K562 (cell line): ENCODE results near the gene IL1B. TPM values are rescaled to one million over a fixed set of nuclear protein-coding genes. Genes with fewer than 3 reads are reported as not detected.

ENCODE experiments used
- EGR1 ChIP-seq: fragments of 450-650 bp; conservative IDR thresholded peaks from 2 replicates; pipeline ENCODE4 v1.6.1; 2017; ENCODE audit warnings: mild to moderate bottlenecking
- EP300 ChIP-seq: IDR thresholded peaks from 2 replicates; pipeline ENCODE4 v1.6.1; 2012; ENCODE audit warnings: low read length, improper control_type of control experiment
- FOXP1 ChIP-seq: sonication (generic); formaldehyde crosslinking; IDR thresholded peaks from 2 replicates; pipeline ENCODE4 v1.8.0; 2022; ENCODE audit warnings: mild to moderate bottlenecking, missing genetic modification reagents
- GATAD2A ChIP-seq: fragments of 450-650 bp; IDR thresholded peaks from 2 replicates; pipeline ENCODE4 v1.6.1; 2017
- MBD1 ChIP-seq: fragments of 250-450 bp; sonication (Bioruptor Pico); IDR thresholded peaks from 2 replicates; pipeline ENCODE4 v1.8.0; 2022; ENCODE audit warnings: inconsistent platforms
- MTA2 ChIP-seq: fragments of 450-650 bp; IDR thresholded peaks from 2 replicates; pipeline ENCODE4 v1.6.1; 2016; ENCODE audit warnings: low read depth
- NCOA1 ChIP-seq: fragments of 450-650 bp; IDR thresholded peaks from 2 replicates; pipeline ENCODE4 v1.6.1; 2016; ENCODE audit warnings: low read depth
- RUNX1 ChIP-seq: sonication (generic); IDR thresholded peaks from 2 replicates; pipeline ENCODE4 v1.6.1; 2016; ENCODE audit warnings: antibody characterized with exemption, low read depth
- SP1 ChIP-seq: sonication (generic); formaldehyde crosslinking; IDR thresholded peaks from 2 replicates; pipeline ENCODE4 v1.8.1; 2022; ENCODE audit warnings: mild to moderate bottlenecking, missing genetic modification reagents
- SUPT5H ChIP-seq: fragments of 450-650 bp; IDR thresholded peaks from 2 replicates; pipeline ENCODE4 v1.6.1; 2016
- ZBTB8A ChIP-seq: fragments of 450-650 bp; IDR thresholded peaks from 2 replicates; pipeline ENCODE4 v1.6.1; 2018; ENCODE audit warnings: mild to moderate bottlenecking, moderate library complexity; ENCODE audit not compliant: partially characterized antibody
- ZNF197 ChIP-seq: fragments of 200-800 bp; sonication (Bioruptor generic); IDR thresholded peaks from 2 replicates; pipeline ENCODE4 v1.6.1; 2016; ENCODE audit warnings: low read depth, missing genetic modification characterization, missing compliant biosample characterization
- polyA plus RNA-seq, 8 experiments: library from polyadenylated mRNA; depleted of rRNA in 4 of 8; stranded (reverse) in 5 of 8; unstranded in 3 of 8; fragments of >200 nt; fragmentation: Nextera tagmentation in 2 of 8; fragmentation: Illumina TruSeq in 1 of 8; extraction: Ambion mirVana in 2 of 8; extraction: Trizol in 1 of 8; gene quantifications; 2 replicates each; pipeline versions ENCODE4 v1.2.1 to v1.2.3, GENCODE V29; 2011 to 2014; ENCODE audit warnings: inconsistent platforms in 1 of 8, missing spikeins in 1 of 8
- total RNA-seq, 7 experiments: library from RNA; depleted of rRNA in 6 of 7; stranded (reverse); fragments of >200 nt in 6 of 7; fragmentation: Illumina TruSeq in 2 of 7; extraction: Trizol in 2 of 7; gene quantifications; 2 replicates each; pipeline versions ENCODE4 v1.2.1 to v1.2.3, GENCODE V29; 2011 to 2021; ENCODE audit warnings: low replicate concordance in 1 of 7
- TF ChIP-seq, protein P1 (sequence below): fragments of 450-650 bp; IDR thresholded peaks from 2 replicates; pipeline ENCODE4 v1.6.1; 2017; ENCODE audit warnings: antibody characterized with exemption, mild to moderate bottlenecking
- TF ChIP-seq, protein P2 (sequence below): sonication (generic); formaldehyde crosslinking; IDR thresholded peaks from 2 replicates; pipeline ENCODE4 v1.9.0; 2022; ENCODE audit warnings: mild to moderate bottlenecking, missing genetic modification reagents
- TF ChIP-seq, protein P3 (sequence below), 2 experiments: fragments of 200-800 bp in 1 of 2; sonication (Bioruptor generic) in 1 of 2; sonication (generic) in 1 of 2; formaldehyde crosslinking in 1 of 2; IDR thresholded peaks in 1 of 2; conservative IDR thresholded peaks in 1 of 2; 2 replicates each; pipeline versions ENCODE4 v1.5.0 to v1.6.1; 2016 to 2020; ENCODE audit warnings: missing compliant biosample characterization in 1 of 2, missing genetic modification characterization in 1 of 2, missing genetic modification reagents in 1 of 2

Gene IL1B
- total and polyA plus RNA-seq, 9 of the 15 experiments (the other 6 are each of a cell fraction or from before 2014, with no cell fraction given), result 0.29 TPM; not detected in 8

DNA sequence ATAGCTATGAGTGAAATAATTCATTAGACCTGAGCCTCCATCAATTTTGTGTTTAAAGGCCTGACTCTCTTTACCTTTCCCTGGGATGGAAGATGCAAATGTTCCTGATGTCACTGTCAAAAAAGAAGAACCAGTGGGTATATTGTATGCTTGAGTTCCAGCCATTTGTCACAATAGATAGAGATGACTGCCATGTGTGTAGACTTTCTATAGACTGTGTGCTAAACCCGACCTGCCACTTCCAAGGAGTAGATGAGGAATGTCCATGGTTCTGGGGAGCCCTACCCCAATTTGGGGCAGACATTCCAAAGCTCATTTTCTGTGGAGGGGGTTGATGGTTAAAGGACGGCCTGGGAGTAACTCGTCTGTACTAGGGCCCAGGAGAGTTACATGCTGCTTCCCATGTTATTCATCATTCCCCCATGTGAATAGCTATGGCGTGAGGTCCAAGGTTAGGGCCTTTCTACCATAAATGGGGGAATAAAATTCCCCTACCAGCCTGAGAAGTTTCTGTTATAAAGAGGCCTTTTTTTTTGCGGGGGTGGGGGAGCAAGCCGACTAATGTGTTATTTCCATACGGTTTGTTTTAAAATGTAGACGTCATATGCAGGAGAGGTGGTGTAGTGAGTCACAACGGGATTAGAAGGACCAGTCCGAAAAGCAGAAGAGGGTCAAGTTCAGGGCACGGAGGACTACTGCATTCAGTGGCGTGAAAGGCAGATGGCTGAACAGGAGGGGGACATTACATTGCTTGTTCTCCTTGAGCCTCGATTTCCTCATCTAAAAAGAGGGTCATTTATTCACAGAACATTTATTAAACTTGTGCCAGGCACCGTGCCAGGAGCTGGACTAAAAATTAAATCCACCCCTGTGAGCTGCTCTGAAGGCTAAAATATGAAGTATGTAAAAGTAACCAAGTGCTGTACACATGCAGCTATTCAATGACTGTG is 24.0 kb downstream of the IL1B start (continued):
- TF ChIP-seq FOXP1 (CRISPR knock-in tag) (no peak), MBD1 (CRISPR knock-in tag) (no peak), ZNF197 (CRISPR knock-in tag) (no peak), SUPT5H (no peak), GATAD2A (no peak), MTA2 (no peak), EP300 (0 out of 2 replicates have a peak, but pooled peaks have one; percentile 21), RUNX1 (no peak), SP1 (no peak), EGR1 (peak; percentile 91), ZBTB8A (no peak), NCOA1 (no peak)
- TF ChIP-seq, protein P1, sequence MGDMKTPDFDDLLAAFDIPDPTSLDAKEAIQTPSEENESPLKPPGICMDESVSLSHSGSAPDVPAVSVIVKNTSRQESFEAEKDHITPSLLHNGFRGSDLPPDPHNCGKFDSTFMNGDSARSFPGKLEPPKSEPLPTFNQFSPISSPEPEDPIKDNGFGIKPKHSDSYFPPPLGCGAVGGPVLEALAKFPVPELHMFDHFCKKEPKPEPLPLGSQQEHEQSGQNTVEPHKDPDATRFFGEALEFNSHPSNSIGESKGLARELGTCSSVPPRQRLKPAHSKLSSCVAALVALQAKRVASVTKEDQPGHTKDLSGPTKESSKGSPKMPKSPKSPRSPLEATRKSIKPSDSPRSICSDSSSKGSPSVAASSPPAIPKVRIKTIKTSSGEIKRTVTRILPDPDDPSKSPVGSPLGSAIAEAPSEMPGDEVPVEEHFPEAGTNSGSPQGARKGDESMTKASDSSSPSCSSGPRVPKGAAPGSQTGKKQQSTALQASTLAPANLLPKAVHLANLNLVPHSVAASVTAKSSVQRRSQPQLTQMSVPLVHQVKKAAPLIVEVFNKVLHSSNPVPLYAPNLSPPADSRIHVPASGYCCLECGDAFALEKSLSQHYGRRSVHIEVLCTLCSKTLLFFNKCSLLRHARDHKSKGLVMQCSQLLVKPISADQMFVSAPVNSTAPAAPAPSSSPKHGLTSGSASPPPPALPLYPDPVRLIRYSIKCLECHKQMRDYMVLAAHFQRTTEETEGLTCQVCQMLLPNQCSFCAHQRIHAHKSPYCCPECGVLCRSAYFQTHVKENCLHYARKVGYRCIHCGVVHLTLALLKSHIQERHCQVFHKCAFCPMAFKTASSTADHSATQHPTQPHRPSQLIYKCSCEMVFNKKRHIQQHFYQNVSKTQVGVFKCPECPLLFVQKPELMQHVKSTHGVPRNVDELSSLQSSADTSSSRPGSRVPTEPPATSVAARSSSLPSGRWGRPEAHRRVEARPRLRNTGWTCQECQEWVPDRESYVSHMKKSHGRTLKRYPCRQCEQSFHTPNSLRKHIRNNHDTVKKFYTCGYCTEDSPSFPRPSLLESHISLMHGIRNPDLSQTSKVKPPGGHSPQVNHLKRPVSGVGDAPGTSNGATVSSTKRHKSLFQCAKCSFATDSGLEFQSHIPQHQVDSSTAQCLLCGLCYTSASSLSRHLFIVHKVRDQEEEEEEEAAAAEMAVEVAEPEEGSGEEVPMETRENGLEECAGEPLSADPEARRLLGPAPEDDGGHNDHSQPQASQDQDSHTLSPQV, result peak; percentile 24; the same call in 1 of the 2 replicates
- TF ChIP-seq, protein P2, sequence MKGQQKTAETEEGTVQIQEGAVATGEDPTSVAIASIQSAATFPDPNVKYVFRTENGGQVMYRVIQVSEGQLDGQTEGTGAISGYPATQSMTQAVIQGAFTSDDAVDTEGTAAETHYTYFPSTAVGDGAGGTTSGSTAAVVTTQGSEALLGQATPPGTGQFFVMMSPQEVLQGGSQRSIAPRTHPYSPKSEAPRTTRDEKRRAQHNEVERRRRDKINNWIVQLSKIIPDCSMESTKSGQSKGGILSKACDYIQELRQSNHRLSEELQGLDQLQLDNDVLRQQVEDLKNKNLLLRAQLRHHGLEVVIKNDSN (CRISPR knock-in tag), result no peak
- TF ChIP-seq, protein P3, sequence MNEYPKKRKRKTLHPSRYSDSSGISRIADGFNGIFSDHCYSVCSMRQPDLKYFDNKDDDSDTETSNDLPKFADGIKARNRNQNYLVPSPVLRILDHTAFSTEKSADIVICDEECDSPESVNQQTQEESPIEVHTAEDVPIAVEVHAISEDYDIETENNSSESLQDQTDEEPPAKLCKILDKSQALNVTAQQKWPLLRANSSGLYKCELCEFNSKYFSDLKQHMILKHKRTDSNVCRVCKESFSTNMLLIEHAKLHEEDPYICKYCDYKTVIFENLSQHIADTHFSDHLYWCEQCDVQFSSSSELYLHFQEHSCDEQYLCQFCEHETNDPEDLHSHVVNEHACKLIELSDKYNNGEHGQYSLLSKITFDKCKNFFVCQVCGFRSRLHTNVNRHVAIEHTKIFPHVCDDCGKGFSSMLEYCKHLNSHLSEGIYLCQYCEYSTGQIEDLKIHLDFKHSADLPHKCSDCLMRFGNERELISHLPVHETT (CRISPR knock-in tag; conservative IDR thresholded peaks at IDR 0.05 in 1 of 2, IDR thresholded peaks at IDR 0.05 in 1 of 2), result peak in 1 of 2 experiments; percentile 51; a peak in 1 of 4 replicates
